H1 (cell line): Measurements from ENCODE around the gene SSH2. TPM values are rescaled to one million over a fixed set of nuclear protein-coding genes. Genes with fewer than 3 reads are reported as not detected.

ENCODE experiments used
- CTCF ChIA-PET: fragments of 300-600 bp; sonication (Branson Sonifier 250); formaldehyde crosslinking; loops from one replicate; lab custom pipeline; 2021; ENCODE audit not compliant: partially characterized antibody; lab: Charles Lee
- POLR2A ChIA-PET: fragments of 300-600 bp; sonication (Branson Sonifier 250); formaldehyde crosslinking; loops from one replicate; lab custom pipeline; 2021; ENCODE audit warnings: inconsistent platforms; ENCODE audit not compliant: partially characterized antibody; lab: Charles Lee
- DNase-seq, 2 experiments: peaks; one replicate each; pipeline versions ENCODE4 v3.0.0 to v3.0.0-alpha.2; 2010 to 2022; ENCODE audit warnings: low spot score in 2 of 2, low read depth in 1 of 2, mixed read lengths in 1 of 2
- FAIRE-seq: peaks from 2 replicates; lab custom pipeline; 2011; peaks lifted over from hg19 to GRCh38; lab: Jason Lieb, UNC
- H2AFZ ChIP-seq: 2 replicates; pipeline ENCODE4 v1.8.1; 2012; ENCODE audit warnings: low read length, inconsistent platforms
- H2AK5ac ChIP-seq: 2 replicates; pipeline ENCODE4 v1.6.1; 2013; ENCODE audit warnings: low read depth, low read length
- H2BK120ac ChIP-seq: replicated peaks from 2 replicates; pipeline ENCODE3; 2013; ENCODE audit warnings: low read depth, low read length, inconsistent platforms
- H2BK12ac ChIP-seq: 2 replicates; pipeline ENCODE4 v1.6.1; 2013; ENCODE audit warnings: low read depth, low read length
- H2BK15ac ChIP-seq: 2 replicates; pipeline ENCODE4 v1.6.1; 2013; ENCODE audit warnings: low read length
- H2BK20ac ChIP-seq: 2 replicates; pipeline ENCODE4 v1.6.1; 2013; ENCODE audit warnings: low read length
- H2BK5ac ChIP-seq: 2 replicates; pipeline ENCODE4 v1.6.1; 2013; ENCODE audit warnings: low read depth, low read length
- H3K14ac ChIP-seq: 2 replicates; pipeline ENCODE4 v1.6.1; 2013; ENCODE audit warnings: inconsistent platforms; ENCODE audit not compliant: insufficient read length
- H3K18ac ChIP-seq: 2 replicates; pipeline ENCODE4 v1.6.1; 2013; ENCODE audit warnings: low read length; ENCODE audit errors: extremely low read depth
- H3K23ac ChIP-seq: 2 replicates; pipeline ENCODE4 v1.6.1; 2013; ENCODE audit warnings: inconsistent platforms; ENCODE audit not compliant: insufficient read length
- H3K23me2 ChIP-seq: 2 replicates; pipeline ENCODE4 v1.6.1; 2013; ENCODE audit warnings: low read depth, low read length
- H3K27ac ChIP-seq: 2 replicates; pipeline ENCODE4 v1.6.1; 2011; ENCODE audit warnings: low read depth, low read length, inconsistent platforms
- H3K27me3 ChIP-seq, 4 experiments: replicated peaks in 1 of 4; 1 replicate in 1 of 4; 2 replicates in 3 of 4; pipeline versions ENCODE4 v1.6.1 to v1.8.1; 2011 to 2013; ENCODE audit warnings: low read length in 3 of 4, mild to moderate bottlenecking in 3 of 4, inconsistent platforms in 2 of 4, mixed read lengths in 2 of 4, moderate library complexity in 1 of 4; ENCODE audit not compliant: control insufficient read depth in 3 of 4, insufficient read depth in 3 of 4; ENCODE audit errors: extremely low read depth in 1 of 4
- H3K36me3 ChIP-seq, 4 experiments: 2 replicates each; pipeline versions ENCODE4 v1.6.1 to v1.8.1; 2011 to 2013; ENCODE audit warnings: mild to moderate bottlenecking in 4 of 4, low read length in 3 of 4, moderate library complexity in 2 of 4, control low read depth in 1 of 4, inconsistent platforms in 1 of 4; ENCODE audit not compliant: insufficient read depth in 4 of 4, control insufficient read depth in 2 of 4
- H3K4ac ChIP-seq: replicated peaks from 2 replicates; pipeline ENCODE3; 2013; ENCODE audit warnings: low read length, low read depth, mixed read lengths, inconsistent platforms; ENCODE audit not compliant: insufficient read length
- H3K4me1 ChIP-seq, 4 experiments: replicated peaks in 1 of 4; 1 replicate in 1 of 4; 2 replicates in 3 of 4; pipeline versions ENCODE4 v1.6.1 to v1.8.1; 2011 to 2013; ENCODE audit warnings: low read length in 3 of 4, inconsistent platforms in 2 of 4, mixed read lengths in 1 of 4; ENCODE audit not compliant: insufficient read depth in 4 of 4, control insufficient read depth in 3 of 4
- H3K4me2 ChIP-seq, 2 experiments: 2 replicates each; pipeline versions ENCODE4 v1.6.1 to v1.8.1; 2011 to 2013; ENCODE audit warnings: low read depth in 2 of 2, low read length in 2 of 2, control low read depth in 1 of 2, inconsistent platforms in 1 of 2, mild to moderate bottlenecking in 1 of 2; ENCODE audit not compliant: insufficient read depth in 1 of 2
- H3K4me3 ChIP-seq, 4 experiments: fragments of 200-600, 300-600 bp in 1 of 4; sonication (generic), shearing (Covaris generic), sonication (Bioruptor Twin) in 1 of 4; 2 replicates each; pipeline versions ENCODE4 v1.5.1 to v1.8.1; 2011 to 2016; ENCODE audit warnings: low read length in 4 of 4, low read depth in 3 of 4, control low read depth in 2 of 4, inconsistent platforms in 2 of 4, mild to moderate bottlenecking in 2 of 4, mixed read lengths in 1 of 4, moderate library complexity in 1 of 4; ENCODE audit not compliant: insufficient read depth in 2 of 4; ENCODE audit errors: extremely low read depth in 1 of 4
- H3K56ac ChIP-seq: replicated peaks from 2 replicates; pipeline ENCODE3; 2013; ENCODE audit warnings: low read depth, mild to moderate bottlenecking, mixed read lengths, low read length, inconsistent platforms; ENCODE audit not compliant: insufficient read length
- H3K79me1 ChIP-seq: 2 replicates; pipeline ENCODE4 v1.6.1; 2013; ENCODE audit warnings: low read depth, low read length, control low read depth
- H3K79me2 ChIP-seq, 2 experiments: 2 replicates each; pipeline versions ENCODE4 v1.6.1 to v1.8.1; 2012 to 2013; ENCODE audit warnings: low read length in 2 of 2, mild to moderate bottlenecking in 2 of 2, inconsistent platforms in 1 of 2; ENCODE audit not compliant: insufficient read depth in 2 of 2, control insufficient read depth in 1 of 2
- H3K9ac ChIP-seq, 4 experiments: replicated peaks in 1 of 4; 1 replicate in 1 of 4; 2 replicates in 3 of 4; pipeline versions ENCODE4 v1.6.1 to v1.8.1; 2011 to 2013; ENCODE audit warnings: low read depth in 3 of 4, low read length in 3 of 4, control low read depth in 2 of 4, mild to moderate bottlenecking in 2 of 4, moderate library complexity in 2 of 4, inconsistent platforms in 1 of 4; ENCODE audit errors: extremely low read depth in 1 of 4
- H3K9me3 ChIP-seq, 2 experiments: 2 replicates each; pipeline versions ENCODE4 v1.6.1 to v1.8.1; 2012 to 2013; ENCODE audit warnings: mild to moderate bottlenecking in 2 of 2, moderate library complexity in 2 of 2, control low read depth in 1 of 2, inconsistent platforms in 1 of 2, low read depth in 1 of 2, low read length in 1 of 2, mixed read lengths in 1 of 2; ENCODE audit not compliant: insufficient read depth in 2 of 2
- H4K20me1 ChIP-seq, 2 experiments: replicated peaks in 1 of 2; 2 replicates each; pipeline versions ENCODE3 to v1.8.1; 2011 to 2013; ENCODE audit warnings: inconsistent platforms in 2 of 2, low read length in 2 of 2, mild to moderate bottlenecking in 1 of 2; ENCODE audit not compliant: insufficient read depth in 2 of 2, control insufficient read depth in 1 of 2
- H4K5ac ChIP-seq: 2 replicates; pipeline ENCODE4 v1.6.1; 2013; ENCODE audit warnings: low read length, low read depth, mixed read lengths, inconsistent platforms; ENCODE audit not compliant: insufficient read length
- H4K8ac ChIP-seq: 2 replicates; pipeline ENCODE4 v1.8.0; 2013; ENCODE audit warnings: mild to moderate bottlenecking, moderate library complexity, low read length, inconsistent platforms; ENCODE audit not compliant: insufficient read depth; ENCODE audit errors: extremely low read depth
- H4K91ac ChIP-seq: replicated peaks from 2 replicates; pipeline ENCODE3; 2013; ENCODE audit warnings: low read length, mixed read lengths, inconsistent platforms; ENCODE audit not compliant: insufficient read length
- CHD2 ChIP-seq: IDR thresholded peaks from 2 replicates; pipeline ENCODE4 v1.6.1; 2012; ENCODE audit warnings: low read length, improper control_type of control experiment
- HDAC2 ChIP-seq, 2 experiments: fragments of 300-600 bp in 1 of 2; sonication (generic) in 1 of 2; IDR thresholded peaks; 2 replicates each; pipeline ENCODE4 v1.6.1; 2011 to 2012; ENCODE audit warnings: low read depth in 2 of 2, low read length in 2 of 2, mild to moderate bottlenecking in 2 of 2, moderate library complexity in 2 of 2, borderline replicate concordance in 1 of 2, inconsistent platforms in 1 of 2
- RAD21 ChIP-seq, 2 experiments: IDR thresholded peaks in 1 of 2; conservative IDR thresholded peaks in 1 of 2; 2 replicates each; pipeline ENCODE4 v1.6.1; 2011; ENCODE audit warnings: low read depth in 2 of 2, low read length in 2 of 2, improper control_type of control experiment in 1 of 2, inconsistent platforms in 1 of 2, mild to moderate bottlenecking in 1 of 2, moderate library complexity in 1 of 2
- SIN3A ChIP-seq, 2 experiments: IDR thresholded peaks in 1 of 2; conservative IDR thresholded peaks in 1 of 2; 2 replicates each; pipeline ENCODE4 v1.6.1; 2011 to 2012; ENCODE audit warnings: low read length in 2 of 2, improper control_type of control experiment in 1 of 2, low read depth in 1 of 2, mild to moderate bottlenecking in 1 of 2
- SP1 ChIP-seq: IDR thresholded peaks from 2 replicates; pipeline ENCODE4 v1.6.1; 2011; ENCODE audit warnings: low read depth, low read length
- SRF ChIP-seq: IDR thresholded peaks from 2 replicates; pipeline ENCODE4 v1.6.1; 2011; ENCODE audit warnings: mild to moderate bottlenecking, low read depth, low read length, moderate library complexity
- TAF7 ChIP-seq: optimal IDR thresholded peaks from 2 replicates; pipeline ENCODE3; 2011; ENCODE audit warnings: low read depth, mild to moderate bottlenecking, inconsistent platforms, low read length, moderate library complexity, borderline replicate concordance
- WGBS, 2 experiments: shearing (Covaris generic) in 1 of 2; methylation state at CpG; one replicate each; pipeline versions ENCODE4 v1.1.6 to v1.1.7; 2013 to 2015; ENCODE audit warnings: low lambda C conversion rate in 2 of 2, mixed read lengths in 2 of 2, inconsistent platforms in 1 of 2, low coverage in 1 of 2, missing lambda C conversion rate in 1 of 2; ENCODE audit not compliant: insufficient replicate concordance in 2 of 2, insufficient coverage in 1 of 2, insufficient read length in 1 of 2; ENCODE audit errors: extremely low coverage in 1 of 2, missing lambda C conversion rate in 1 of 2; 5-methylcytosine and 5-hydroxymethylcytosine counted together
- polyA plus RNA-seq, 7 experiments: library from polyadenylated mRNA; depleted of rRNA in 3 of 7; stranded (reverse) in 5 of 7; unstranded in 2 of 7; fragments of >200 nt in 5 of 7; fragments of 200-250 nt in 2 of 7; gene quantifications; 1 replicate in 5 of 7; 2 replicates in 1 of 7; 4 replicates in 1 of 7; pipeline versions ENCODE4 v1.2.1 to v1.2.3, GENCODE V29; 2011 to 2013; ENCODE audit warnings: missing spikeins in 2 of 7, mixed read lengths in 2 of 7
- total RNA-seq: library from RNA; stranded (reverse); fragmentation: NEBNext Ultra II Directional; extraction: Animal tissue kit (Norgen Biotek cat#: 25700); gene quantifications from 2 replicates; pipeline ENCODE4 v1.2.1, GENCODE V29; 2021
- TF ChIP-seq, protein P1 (sequence below): IDR thresholded peaks from 2 replicates; pipeline ENCODE4 v1.6.1; 2012; ENCODE audit warnings: inconsistent platforms

SSH2 gene
- total and polyA plus RNA-seq, 2 of the 8 experiments (the other 6 are each of a cell fraction or from before 2014, with no cell fraction given) = 5.2 to 15.9 TPM

DNA sequence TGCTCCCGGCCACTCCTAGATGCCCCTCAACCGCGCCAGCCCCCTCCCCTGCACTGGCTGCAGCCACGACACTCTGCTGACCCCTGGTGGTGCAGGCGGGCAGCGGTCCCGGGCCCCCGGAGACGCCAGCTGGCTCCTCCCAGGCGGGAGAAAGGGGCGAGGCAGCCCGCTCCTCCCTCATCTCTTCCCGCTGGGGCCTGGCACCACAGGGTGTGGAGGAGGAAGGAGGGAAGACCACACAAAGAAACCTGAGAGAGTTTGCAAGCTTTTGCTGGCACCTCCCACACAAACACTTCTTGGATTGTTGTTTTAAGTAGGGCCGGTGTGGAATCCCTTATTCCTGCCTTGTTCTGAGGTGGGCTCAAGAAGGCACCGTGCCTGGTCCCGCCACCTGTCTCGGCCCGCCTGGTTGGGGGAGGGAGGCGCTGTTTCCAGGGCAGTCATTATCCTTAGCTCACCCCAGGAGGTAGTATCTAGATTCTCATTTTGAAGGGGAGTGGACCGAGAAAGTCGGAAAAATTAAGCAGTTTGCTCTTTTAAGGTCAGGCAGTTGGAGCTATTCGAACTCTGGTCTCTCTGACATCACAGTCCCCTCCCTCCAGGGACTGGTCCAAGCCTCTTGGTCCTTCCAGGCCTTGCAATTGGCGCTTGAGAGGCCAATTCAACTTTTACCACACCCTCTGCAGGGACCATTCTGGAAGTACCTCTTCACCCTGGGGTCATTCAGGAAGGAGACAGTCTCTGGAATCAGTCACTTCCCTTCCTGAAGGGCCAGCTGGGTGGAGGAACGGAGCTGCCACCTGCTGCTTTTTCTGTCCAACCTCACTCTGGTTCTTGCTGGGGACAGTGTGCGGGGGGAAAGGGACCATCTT is 338.1 kb downstream of the SSH2 start:
- Histone ChIP-seq H3K4me2 (peak overlapping the region; percentile 80 to 93), H4K8ac (no peak overlapping the region), H4K5ac (peak overlapping the region; percentile 25), H3K4me1 (peaks cover 1 to 56% (median 39%) of the 10 kb centered on the region in 4 experiments), H2AK5ac (no peak overlapping the region), H2BK20ac (no peak overlapping the region), H4K91ac (no peak overlapping the region), H3K27me3 (peaks cover 0 to 6% (median 5%) of the 10 kb centered on the region in 4 experiments; a peak in 2 of 7 replicates), H4K20me1 (peaks cover 9 to 29% of the 10 kb centered on the region in 2 experiments), H3K56ac (peak overlapping the region; percentile 18), H3K27ac (no peak overlapping the region), H3K79me2 (peaks cover 0 to 39% of the 10 kb centered on the region in 2 experiments; a peak in 2 of 4 replicates), H2BK120ac (no peak overlapping the region), H3K79me1 (peaks cover 11% of the 10 kb centered on the region), H3K9ac (peak overlapping the region in 2 of 4 experiments; percentile 28 to 31; a peak in 2 of 7 replicates), H3K18ac (peak overlapping the region; percentile 93; the same call in 1 of the 2 replicates), H3K23me2 (peaks cover 38% of the 10 kb centered on the region), H3K4ac (no peak overlapping the region), H2AFZ (peak overlapping the region; percentile 77; the same call in 1 of the 2 replicates), H3K4me3 (peak overlapping the region; percentile 56 to 76 (median 64)), H2BK5ac (peak overlapping the region; percentile 75; the same call in 1 of the 2 replicates), H2BK15ac (no peak overlapping the region), H2BK12ac (peak overlapping the region; percentile 83; the same call in 1 of the 2 replicates), H3K36me3 (no peaks in the 10 kb centered on the region), H3K14ac (no peak overlapping the region), H3K23ac (no peak overlapping the region), H3K9me3 (no peaks in the 10 kb centered on the region)
- POLR2A ChIA-PET = interaction anchor here (0.7 to 3.6 kb wide), 14 partner anchors 11 to 336 kb away, joined by 3 to 30 read pairs (median 6); partner anchors contain the start of genes NUFIP2, TAOK1 and TP53I13
- DNase-seq = peak in 1 of 2 experiments; percentile 100
- FAIRE-seq = no peak
- CTCF ChIA-PET = interaction anchor here (0.6 to 5.0 kb wide), 16 partner anchors 14 to 1016 kb away, joined by 3 to 167 read pairs (median 4); partner anchors contain the start of genes CORO6 and TP53I13
- WGBS, 2 experiments = 6% methylated on average over 25 of the region's 25 CpGs; no CpG with 5 or more reads in 1 of the 2 experiments
- peak; percentile 34; the same call in 1 of the 2 replicates for TF ChIP-seq SP1
- TF ChIP-seq, protein P1, sequence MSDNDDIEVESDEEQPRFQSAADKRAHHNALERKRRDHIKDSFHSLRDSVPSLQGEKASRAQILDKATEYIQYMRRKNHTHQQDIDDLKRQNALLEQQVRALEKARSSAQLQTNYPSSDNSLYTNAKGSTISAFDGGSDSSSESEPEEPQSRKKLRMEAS = peak; percentile 90
- TF ChIP-seq SRF = 0 out of 2 replicates have a peak, but pooled peaks have one; percentile 15
- TF ChIP-seq RAD21 (IDR thresholded peaks at IDR 0.05 in 1 of 2, conservative IDR thresholded peaks at IDR 0.05 in 1 of 2; ENCODE audit: low read depth in 2 of 2, low read length in 2 of 2) = peak; percentile 87 to 92
- 0 out of 2 replicates have a peak, but pooled peaks have one; percentile 13 for TF ChIP-seq CHD2
- peak; percentile 62 to 92; a peak in 2 of 4 replicates for TF ChIP-seq SIN3A (conservative IDR thresholded peaks at IDR 0.05 in 1 of 2, IDR thresholded peaks at IDR 0.05 in 1 of 2; ENCODE audit: low read depth in 1 of 2, low read length in 2 of 2)
- 0 out of 4 replicates have a peak, but pooled peaks of 1 of the 2 experiments have one; percentile 14 for TF ChIP-seq HDAC2 (IDR thresholded peaks at IDR 0.05; ENCODE audit: borderline replicate concordance in 1 of 2, low read depth in 2 of 2, low read length in 2 of 2)
- no peak for TF ChIP-seq TAF7
